DMS79 treated with DMSO at 0.1 percent for 48 hours (cell line): ENCODE results near the gene TPO.
"Not testable (repeated sequence)": the region's sequence is repeated elsewhere in the genome, so short reads cannot be mapped to it uniquely, and the experiment has no call there.

Experiments
- DNase-seq: peaks from one replicate; lab custom pipeline; 2025; lab: John Stamatoyannopoulos, UW

The TPO gene

GRCh38 chr2:1405967-1406366 lies 7.3 kb upstream of the TPO start:
- no peak for DNase-seq

GRCh38 chr2:1406434-1406833 lies 6.8 kb upstream of the TPO start:
- no peak for DNase-seq

- DNase-seq = peak; percentile 74
These were observed 5.2 kb upstream of the TPO start for GRCh38 chr2:1407950-1408675.

- no peak for DNase-seq
These were observed 858 bp downstream of the TPO start for GRCh38 chr2:1414121-1414520.

GRCh38 chr2:1414901-1415300 lies 1.6 kb downstream of the TPO start:
- DNase-seq = not testable (repeated sequence)

- DNase-seq = no peak
These were observed 2.2 kb downstream of the TPO start for GRCh38 chr2:1415501-1415900.

- no peak for DNase-seq
These were observed 5.3 kb downstream of the TPO start for GRCh38 chr2:1418566-1418965.

- peak; percentile 84 for DNase-seq
These were observed 7.7 kb downstream of the TPO start for GRCh38 chr2:1420746-1421480.

GRCh38 chr2:1421731-1422130 lies 8.5 kb downstream of the TPO start:
- DNase-seq = peak; percentile 84

GRCh38 chr2:1422131-1422530 lies 8.9 kb downstream of the TPO start:
- no peak for DNase-seq

- DNase-seq = no peak
These were observed 9.5 kb downstream of the TPO start for GRCh38 chr2:1422716-1423285.

- DNase-seq = no peak
These were observed 13.8 kb downstream of the TPO start for GRCh38 chr2:1427086-1427485.

GRCh38 chr2:1429895-1430294 lies 16.6 kb downstream of the TPO start:
- no peak for DNase-seq

GRCh38 chr2:1430491-1430890 lies 17.2 kb downstream of the TPO start:
- no peak for DNase-seq

GRCh38 chr2:1431886-1432400 lies 18.7 kb downstream of the TPO start:
- no peak for DNase-seq

GRCh38 chr2:1432726-1433125 lies 19.5 kb downstream of the TPO start:
- DNase-seq = no peak

GRCh38 chr2:1436369-1436768 lies 23.1 kb downstream of the TPO start:
- no peak for DNase-seq

- DNase-seq = no peak
These were observed 23.8 kb downstream of the TPO start for GRCh38 chr2:1437101-1437500.

GRCh38 chr2:1437537-1437936 lies 24.3 kb downstream of the TPO start:
- DNase-seq = no peak

- DNase-seq = no peak
These were observed 25.7 kb downstream of the TPO start for GRCh38 chr2:1438972-1439371.

GRCh38 chr2:1440581-1440980 lies 27.3 kb downstream of the TPO start:
- no peak for DNase-seq

- DNase-seq = no peak
These were observed 33.0 kb downstream of the TPO start for GRCh38 chr2:1446301-1446700.

GRCh38 chr2:1448009-1448408 lies 34.7 kb downstream of the TPO start:
- no peak for DNase-seq
